Loucy (cell line): ENCODE results near the gene SPRR2F.

Experiments
- H2AFZ ChIP-seq: fragments of 200-600 bp; sonication (generic); 2 replicates; pipeline ENCODE4 v1.6.0; 2016; ENCODE audit warnings: antibody characterized with exemption, mild to moderate bottlenecking, low read length, moderate library complexity
- H3F3A ChIP-seq: fragments of 200-600 bp; 2 replicates; pipeline ENCODE4 v1.6.0; 2016; ENCODE audit warnings: antibody characterized with exemption, low read depth, mild to moderate bottlenecking
- H3K27me3 ChIP-seq: fragments of 200-600 bp; sonication (generic); 2 replicates; pipeline ENCODE4 v1.6.1; 2014; ENCODE audit warnings: low read length, mild to moderate bottlenecking; ENCODE audit not compliant: insufficient read depth, poor library complexity, severe bottlenecking
- H3K36me3 ChIP-seq: fragments of 200-600 bp; sonication (generic); 2 replicates; pipeline ENCODE4 v1.6.1; 2016; ENCODE audit warnings: low read length; ENCODE audit not compliant: insufficient read depth
- H3K4me1 ChIP-seq: fragments of 200-600 bp; sonication (generic); 2 replicates; pipeline ENCODE4 v1.5.1; 2014; ENCODE audit warnings: low read length, mild to moderate bottlenecking; ENCODE audit not compliant: insufficient read depth, poor library complexity, severe bottlenecking
- H3K4me2 ChIP-seq: fragments of 200-600 bp; sonication (generic); 2 replicates; pipeline ENCODE4 v1.6.0; 2014; ENCODE audit warnings: antibody characterized with exemption, low read length, low read depth, mild to moderate bottlenecking; ENCODE audit not compliant: poor library complexity, severe bottlenecking
- H3K4me3 ChIP-seq: fragments of 200-600 bp; sonication (generic); 2 replicates; pipeline ENCODE4 v1.5.1; 2014; ENCODE audit warnings: low read length, mild to moderate bottlenecking, mixed read lengths; ENCODE audit not compliant: poor library complexity, severe bottlenecking
- H3K79me2 ChIP-seq: fragments of 200-600 bp; sonication (generic); 2 replicates; pipeline ENCODE4 v1.6.1; 2014; ENCODE audit warnings: low read length; ENCODE audit not compliant: insufficient read depth
- H3K9ac ChIP-seq: fragments of 200-600 bp; sonication (generic); 2 replicates; pipeline ENCODE4 v1.6.0; 2014; ENCODE audit warnings: mild to moderate bottlenecking, low read depth, low read length, moderate library complexity; ENCODE audit not compliant: poor library complexity, severe bottlenecking
- H3K9me2 ChIP-seq: fragments of 200-600 bp; sonication (generic); replicated peaks from 2 replicates; pipeline ENCODE4 v1.6.1; 2016; ENCODE audit warnings: low read depth, low read length, mixed read lengths
- H3K9me3 ChIP-seq: fragments of 200-600 bp; sonication (generic); 2 replicates; pipeline ENCODE4 v1.6.1; 2014; ENCODE audit warnings: mild to moderate bottlenecking, antibody characterized with exemption, low read length, low read depth; ENCODE audit not compliant: insufficient read depth
- H4K20me1 ChIP-seq: fragments of 200-600 bp; sonication (generic); 2 replicates; pipeline ENCODE4 v1.6.0; 2014; ENCODE audit warnings: antibody characterized with exemption, low read length, mild to moderate bottlenecking; ENCODE audit not compliant: insufficient read depth, poor library complexity, severe bottlenecking
- CTCF ChIP-seq: fragments of 200-600 bp; sonication (generic); conservative IDR thresholded peaks from 2 replicates; pipeline ENCODE4 v1.5.1; 2014; ENCODE audit warnings: mild to moderate bottlenecking, antibody characterized with exemption, low read length
- EZH2phosphoT487 ChIP-seq: fragments of 200-600 bp; IDR thresholded peaks from 2 replicates; pipeline ENCODE4 v1.6.1; 2018; ENCODE audit warnings: antibody characterized with exemption, mild to moderate bottlenecking, moderate library complexity, borderline replicate concordance

Gene SPRR2F

GRCh38 chr1:153113416-153113815 is at the start of gene SPRR2F:
TSS of gene SPRR2F (minus strand) at chr1:153113516. CDS start at chr1:153112733, 783 bp downstream.
- Histone ChIP-seq H3K9ac (no peak within 1 kb of the TSS), H3K4me1 (no peaks in the 10 kb centered on the region), H3K9me2 (no peaks in the 10 kb centered on the region), H3F3A (no peaks in the 10 kb centered on the region), H3K4me2 (no peak within 1 kb of the TSS), H2AFZ (no peak within 1 kb of the TSS), H3K79me2 (no peaks in the 10 kb centered on the region), H3K9me3 (no peaks in the 10 kb centered on the region), H3K36me3 (no peaks in the 10 kb centered on the region), H4K20me1 (no peaks in the 10 kb centered on the region), H3K4me3 (no peak within 1 kb of the TSS), H3K27me3 (no peaks in the 10 kb centered on the region)
- no peak for TF ChIP-seq CTCF
- no peak for TF ChIP-seq EZH2phosphoT487

DNA sequence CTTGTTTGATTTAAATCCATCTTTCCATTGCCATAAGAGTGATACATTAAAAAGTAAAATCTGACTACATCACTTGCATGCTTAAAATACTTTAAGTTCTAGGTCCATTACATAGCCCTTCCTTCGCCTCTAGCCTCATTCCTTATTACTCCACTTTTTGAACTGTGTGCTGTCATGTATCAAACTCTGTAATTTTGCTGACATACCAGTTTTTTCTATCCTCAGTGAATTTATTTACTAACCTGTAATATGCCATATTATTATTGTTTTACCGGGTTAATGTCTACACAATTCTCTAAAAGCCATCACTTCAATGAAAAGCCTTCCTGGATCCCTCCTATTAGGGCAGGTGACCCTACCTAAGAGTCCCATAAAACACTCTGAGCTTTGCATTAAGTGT is 42.2 kb upstream of the SPRR2F start:
- H3K9me2 ChIP-seq: no peaks in the 10 kb centered on the region
- no peak overlapping the region for H3K9ac ChIP-seq
- H3K27me3 ChIP-seq: no peaks in the 10 kb centered on the region
- TF ChIP-seq EZH2phosphoT487 (no peak), CTCF (no peak)
- no peaks in the 10 kb centered on the region for H3K79me2 ChIP-seq
- H3F3A ChIP-seq: no peaks in the 10 kb centered on the region
- H3K4me2 ChIP-seq: no peak overlapping the region
- no peak overlapping the region for H2AFZ ChIP-seq
- no peaks in the 10 kb centered on the region for H4K20me1 ChIP-seq
- H3K4me3 ChIP-seq: no peak overlapping the region
- no peaks in the 10 kb centered on the region; the same call in 1 of the 2 replicates for H3K9me3 ChIP-seq
- H3K36me3 ChIP-seq: no peaks in the 10 kb centered on the region
- H3K4me1 ChIP-seq: no peaks in the 10 kb centered on the region

DNA sequence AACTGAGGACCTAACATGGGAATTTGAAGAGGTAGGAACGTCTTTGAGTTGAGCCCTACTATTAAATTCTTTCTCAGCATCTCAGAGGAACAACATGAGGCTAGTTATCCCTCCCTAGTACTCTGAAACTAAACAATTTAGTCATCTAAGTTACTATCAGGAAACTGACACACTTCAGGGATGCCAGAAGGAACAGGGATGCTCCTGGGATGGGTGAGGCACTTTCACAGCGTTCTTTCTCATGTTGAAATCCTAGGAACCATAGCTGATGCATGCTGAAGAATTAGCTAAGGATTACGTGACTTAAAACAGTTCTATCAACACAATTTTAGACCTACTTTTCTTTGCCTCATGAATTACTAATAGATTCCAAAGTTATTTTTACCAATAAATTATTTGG is 39.2 kb upstream of the SPRR2F start:
- H3K9me2 ChIP-seq: no peaks in the 10 kb centered on the region
- no peaks in the 10 kb centered on the region for H3K27me3 ChIP-seq
- no peak overlapping the region for H3K4me2 ChIP-seq
- H3F3A ChIP-seq: no peaks in the 10 kb centered on the region
- no peaks in the 10 kb centered on the region for H3K9me3 ChIP-seq
- no peaks in the 10 kb centered on the region for H3K79me2 ChIP-seq
- no peaks in the 10 kb centered on the region for H3K36me3 ChIP-seq
- H3K9ac ChIP-seq: no peak overlapping the region
- TF ChIP-seq CTCF (no peak), EZH2phosphoT487 (no peak)
- H3K4me3 ChIP-seq: no peak overlapping the region
- no peaks in the 10 kb centered on the region for H3K4me1 ChIP-seq
- H2AFZ ChIP-seq: no peak overlapping the region
- no peaks in the 10 kb centered on the region for H4K20me1 ChIP-seq
